ENCODE results near the gene PCMT1.

PCMT1 gene

DNA sequence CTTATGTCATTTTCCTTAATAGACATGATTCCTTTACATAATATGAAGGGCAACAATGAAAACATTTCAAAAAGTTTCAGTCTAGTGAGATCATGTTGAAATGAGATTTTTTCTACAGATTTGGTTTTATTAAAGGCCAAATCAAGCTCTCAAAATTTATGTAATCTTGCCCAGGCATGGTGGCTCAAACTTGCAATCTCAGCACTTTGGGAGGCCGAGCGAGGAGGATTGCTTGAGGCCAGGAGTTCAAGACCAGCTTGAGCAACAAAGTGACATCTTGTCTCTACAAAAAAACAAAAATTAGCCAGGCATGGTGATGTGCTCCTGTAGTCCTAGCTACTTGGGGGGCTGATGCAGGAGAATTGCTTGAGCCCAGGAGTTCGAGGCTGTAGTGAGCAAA is 63.8 kb downstream of the PCMT1 start:
- no peak overlapping the region for H3K4me3 ChIP-seq (replicated peaks; ENCODE audit: low read depth, low read length)
- DNase-seq (ENCODE audit: low read depth): no peak
- TF ChIP-seq CTCF (IDR thresholded peaks at IDR 0.05; ENCODE audit: low read length, missing control alignments): no peak

DNA sequence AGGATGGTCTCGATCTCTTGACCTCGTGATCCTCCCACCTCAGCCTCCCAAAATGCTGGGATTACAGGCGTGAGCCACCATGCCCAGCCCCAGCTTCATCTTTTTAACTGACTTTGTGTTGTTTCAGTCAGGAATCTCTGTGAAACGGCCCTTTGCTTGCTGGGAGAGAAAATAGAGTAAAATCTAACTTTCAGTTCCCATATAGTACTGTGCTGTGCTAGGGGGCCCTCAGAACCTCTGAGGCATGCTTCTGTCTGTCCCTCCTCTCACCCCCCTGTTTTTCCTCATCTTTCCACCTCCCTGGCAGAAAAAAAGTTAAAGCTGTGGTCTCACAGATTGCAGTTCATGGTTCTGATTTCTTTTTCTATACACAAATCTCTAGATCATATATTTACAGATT is 66.2 kb downstream of the PCMT1 start:
- no peak overlapping the region for H3K4me3 ChIP-seq (replicated peaks; ENCODE audit: low read depth, low read length)
- no peak for TF ChIP-seq CTCF (IDR thresholded peaks at IDR 0.05; ENCODE audit: low read length, missing control alignments)
- DNase-seq (ENCODE audit: low read depth): no peak

- DNase-seq (ENCODE audit: low read depth): no peak
- H3K4me3 ChIP-seq (replicated peaks; ENCODE audit: low read depth, low read length): no peak overlapping the region
- TF ChIP-seq CTCF (IDR thresholded peaks at IDR 0.05; ENCODE audit: low read length, missing control alignments): no peak
Observed at GRCh38 chr6:149820506-149820905, 71.0 kb downstream of the PCMT1 start.

GRCh38 chr6:149821492-149821891 is 72.0 kb downstream of the PCMT1 start:
- no peak for DNase-seq (ENCODE audit: low read depth)
- H3K4me3 ChIP-seq (replicated peaks; ENCODE audit: low read depth, low read length): no peak overlapping the region

GRCh38 chr6:149823013-149823412 is 73.5 kb downstream of the PCMT1 start:
- DNase-seq (ENCODE audit: low read depth): no peak
- peak; percentile 14 for TF ChIP-seq CTCF (IDR thresholded peaks at IDR 0.05; ENCODE audit: low read length, missing control alignments)
- H3K4me3 ChIP-seq (replicated peaks; ENCODE audit: low read depth, low read length): no peak overlapping the region

More at GRCh38 chr6:149821492-149821891, 72.0 kb downstream of the PCMT1 start:
- TF ChIP-seq CTCF (IDR thresholded peaks at IDR 0.05; ENCODE audit: low read length, missing control alignments): no peak

DNA sequence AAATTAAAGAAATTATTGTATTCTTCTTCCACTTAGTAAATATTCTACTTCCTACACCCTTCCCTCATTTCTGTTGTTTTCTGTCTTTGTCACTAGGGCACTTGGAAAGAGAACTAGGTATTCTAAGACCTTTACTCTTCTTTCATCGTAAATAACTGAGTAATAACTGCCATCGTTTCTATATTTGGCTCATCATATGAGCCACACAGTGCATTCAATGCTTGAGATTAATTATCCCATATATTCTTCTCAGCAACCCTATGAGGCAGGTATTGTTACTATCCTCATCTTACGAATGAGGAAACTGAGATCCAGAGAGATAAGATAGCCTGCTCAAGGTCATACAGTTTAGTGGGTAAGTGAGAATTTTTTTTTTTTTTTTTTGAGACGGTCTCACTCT is 75.8 kb downstream of the PCMT1 start:
- DNase-seq (ENCODE audit: low read depth): no peak
- no peak overlapping the region for H3K4me3 ChIP-seq (replicated peaks; ENCODE audit: low read depth, low read length)

More for the DNA sequence above, 75.8 kb downstream of the PCMT1 start:
- TF ChIP-seq CTCF (IDR thresholded peaks at IDR 0.05; ENCODE audit: low read length, missing control alignments): no peak
